MM.1S (cell line): ENCODE measurements around the gene ABCA2.

Experiments used
- DNase-seq: peaks from one replicate; pipeline ENCODE4 v3.0.0-alpha.2; 2015
- H2AFZ ChIP-seq: fragments of 300-600 bp; sonication (generic); 2 replicates; pipeline ENCODE4 v1.6.0; 2016; ENCODE audit warnings: antibody characterized with exemption, low read length
- H3F3A ChIP-seq: fragments of 300-600 bp; sonication (generic); 2 replicates; pipeline ENCODE4 v1.6.1; 2016; ENCODE audit warnings: mild to moderate bottlenecking, antibody characterized with exemption, low read length, moderate library complexity, mixed read lengths; ENCODE audit not compliant: insufficient read depth
- H3K27ac ChIP-seq: fragments of 300-600 bp; sonication (generic); 2 replicates; pipeline ENCODE4 v1.5.1; 2016; ENCODE audit warnings: mild to moderate bottlenecking, low read length
- H3K27me3 ChIP-seq: fragments of 300-600 bp; sonication (generic); replicated peaks from 2 replicates; pipeline ENCODE4 v1.6.0; 2016; ENCODE audit warnings: low read length; ENCODE audit not compliant: insufficient read depth
- H3K36me3 ChIP-seq: fragments of 300-600 bp; sonication (generic); replicated peaks from 2 replicates; pipeline ENCODE4 v1.6.1; 2016; ENCODE audit warnings: mild to moderate bottlenecking, low read length, mixed read lengths; ENCODE audit not compliant: insufficient read depth
- H3K4me1 ChIP-seq: fragments of 300-600 bp; sonication (generic); 2 replicates; pipeline ENCODE4 v1.6.1; 2016; ENCODE audit warnings: low read length, mixed read lengths
- H3K4me2 ChIP-seq: fragments of 300-600 bp; sonication (generic); 2 replicates; pipeline ENCODE4 v1.6.0; 2016; ENCODE audit warnings: low read depth, low read length
- H3K4me3 ChIP-seq: fragments of 300-600 bp; sonication (generic); 2 replicates; pipeline ENCODE4 v1.5.1; 2016; ENCODE audit warnings: low read length, mixed read lengths
- H3K79me2 ChIP-seq: fragments of 300-600 bp; sonication (generic); 2 replicates; pipeline ENCODE4 v1.6.1; 2016; ENCODE audit warnings: mixed run types, low read length, mixed read lengths
- H3K9ac ChIP-seq: fragments of 300-600 bp; sonication (generic); 2 replicates; pipeline ENCODE4 v1.6.1; 2016; ENCODE audit warnings: low read length, mixed read lengths
- H3K9me2 ChIP-seq: fragments of 300-600 bp; sonication (generic); replicated peaks from 2 replicates; pipeline ENCODE4 v1.6.1; 2016; ENCODE audit warnings: mild to moderate bottlenecking, low read length, mixed read lengths; ENCODE audit not compliant: insufficient read depth
- H3K9me3 ChIP-seq: fragments of 300-600 bp; sonication (generic); replicated peaks from 2 replicates; pipeline ENCODE4 v1.6.1; 2016; ENCODE audit warnings: mild to moderate bottlenecking, low read length, mixed read lengths; ENCODE audit not compliant: insufficient read depth
- H4K20me1 ChIP-seq: fragments of 300-600 bp; sonication (generic); 2 replicates; pipeline ENCODE4 v1.6.1; 2016; ENCODE audit warnings: mild to moderate bottlenecking, low read length, moderate library complexity, mixed read lengths; ENCODE audit not compliant: insufficient read depth
- CTCF ChIP-seq: fragments of 300-600 bp; sonication (generic); IDR thresholded peaks from 2 replicates; pipeline ENCODE4 v1.5.1; 2016; ENCODE audit warnings: antibody characterized with exemption, low read length, mixed read lengths
- EZH2 ChIP-seq: fragments of 300-600 bp; sonication (generic); optimal IDR thresholded peaks from 2 replicates; pipeline ENCODE3; 2017; ENCODE audit warnings: low read depth, mild to moderate bottlenecking, antibody characterized with exemption, low read length, mixed read lengths
- EZH2phosphoT487 ChIP-seq: fragments of 300-600 bp; sonication (generic); IDR thresholded peaks from 2 replicates; pipeline ENCODE4 v1.6.1; 2018; ENCODE audit warnings: antibody characterized with exemption, low read length

The ABCA2 gene

GRCh38 chr9:137015540-137015930 is 12.5 kb downstream of the ABCA2 start:
- Histone ChIP-seq H3K27me3 (peaks cover 46% of the 10 kb centered on the region), H3K9me2 (no peaks in the 10 kb centered on the region), H3K9me3 (no peaks in the 10 kb centered on the region), H3K4me1 (no peaks in the 10 kb centered on the region), H3K4me2 (no peak overlapping the region), H3K27ac (no peak overlapping the region), H3F3A (no peaks in the 10 kb centered on the region), H3K4me3 (no peak overlapping the region), H3K79me2 (no peaks in the 10 kb centered on the region), H3K9ac (no peak overlapping the region), H2AFZ (no peak overlapping the region), H3K36me3 (no peaks in the 10 kb centered on the region), H4K20me1 (no peaks in the 10 kb centered on the region)
- TF ChIP-seq CTCF: no peak
- TF ChIP-seq EZH2phosphoT487: no peak
- TF ChIP-seq EZH2: no peak
- no peak for DNase-seq

DNA sequence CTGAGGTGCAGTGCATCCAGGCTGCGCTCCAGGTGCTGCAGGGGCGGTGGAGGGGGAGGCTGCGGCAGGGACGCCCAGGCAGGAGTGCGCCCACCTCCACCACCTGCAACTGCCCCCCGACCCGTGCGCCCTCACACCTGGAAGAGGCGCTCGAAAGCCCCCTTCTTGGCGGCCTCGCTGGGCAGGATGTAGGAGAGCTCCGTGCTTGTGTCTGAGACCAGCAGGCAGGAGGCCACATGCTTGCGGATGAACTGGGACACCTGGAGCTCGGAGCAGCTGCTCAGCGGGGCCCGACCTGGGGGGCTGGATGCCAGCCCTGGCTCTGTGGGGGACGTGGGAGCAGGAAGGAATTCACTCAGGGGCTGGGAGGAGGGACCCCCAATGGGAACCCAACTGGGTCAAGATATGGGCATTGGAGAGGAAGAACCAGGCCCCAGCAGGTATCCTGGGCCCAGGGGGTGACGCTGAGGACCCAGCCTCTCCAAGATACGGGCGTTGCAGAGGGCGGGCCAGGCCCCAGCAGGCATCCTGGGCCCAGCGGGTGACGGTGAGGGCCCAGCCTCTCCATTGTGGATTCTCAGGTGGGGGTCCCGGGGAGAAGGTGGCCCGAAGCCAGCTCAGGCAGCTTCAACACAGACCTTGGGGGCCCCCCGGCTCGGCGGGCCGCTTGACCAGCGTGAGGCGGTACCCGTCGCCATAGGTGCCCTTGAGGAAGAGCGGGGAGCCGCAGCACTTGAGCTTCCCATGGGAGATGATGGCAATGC is 13.1 kb downstream of the ABCA2 start:
- H3K79me2 ChIP-seq: no peaks in the 10 kb centered on the region
- no peak overlapping the region for H2AFZ ChIP-seq
- no peaks in the 10 kb centered on the region for H4K20me1 ChIP-seq
- H3F3A ChIP-seq: no peaks in the 10 kb centered on the region
- no peak for DNase-seq
- H3K9me2 ChIP-seq: no peaks in the 10 kb centered on the region
- no peak overlapping the region for H3K4me2 ChIP-seq
- H3K4me3 ChIP-seq: no peak overlapping the region
- TF ChIP-seq EZH2phosphoT487 (no peak), CTCF (no peak), EZH2 (no peak)
- no peaks in the 10 kb centered on the region for H3K4me1 ChIP-seq
- H3K27me3 ChIP-seq: peaks cover 42% of the 10 kb centered on the region
- no peak overlapping the region for H3K27ac ChIP-seq
- H3K9ac ChIP-seq: no peak overlapping the region
- no peaks in the 10 kb centered on the region for H3K9me3 ChIP-seq
- H3K36me3 ChIP-seq: no peaks in the 10 kb centered on the region

- Histone ChIP-seq H3K9ac (no peak overlapping the region), H3K79me2 (no peaks in the 10 kb centered on the region), H4K20me1 (no peaks in the 10 kb centered on the region), H2AFZ (no peak overlapping the region), H3K4me3 (no peak overlapping the region), H3K9me2 (no peaks in the 10 kb centered on the region), H3F3A (no peaks in the 10 kb centered on the region), H3K27ac (no peak overlapping the region), H3K9me3 (no peaks in the 10 kb centered on the region), H3K4me1 (no peaks in the 10 kb centered on the region), H3K4me2 (no peak overlapping the region), H3K36me3 (no peaks in the 10 kb centered on the region), H3K27me3 (peaks cover 34% of the 10 kb centered on the region)
- TF ChIP-seq CTCF (no peak), EZH2 (no peak), EZH2phosphoT487 (no peak)
- no peak for DNase-seq
Observed at GRCh38 chr9:137014166-137014565, 13.9 kb downstream of the ABCA2 start.
